Dedifferentiated amniotic fluid mesenchymal stem cell (primary cell): ENCODE results near the gene MLLT3.

Source experiments
- DNase-seq: peaks from one replicate; pipeline ENCODE4 v3.0.0-alpha.2; 2016; ENCODE audit errors: extremely low spot score

Gene MLLT3

DNA sequence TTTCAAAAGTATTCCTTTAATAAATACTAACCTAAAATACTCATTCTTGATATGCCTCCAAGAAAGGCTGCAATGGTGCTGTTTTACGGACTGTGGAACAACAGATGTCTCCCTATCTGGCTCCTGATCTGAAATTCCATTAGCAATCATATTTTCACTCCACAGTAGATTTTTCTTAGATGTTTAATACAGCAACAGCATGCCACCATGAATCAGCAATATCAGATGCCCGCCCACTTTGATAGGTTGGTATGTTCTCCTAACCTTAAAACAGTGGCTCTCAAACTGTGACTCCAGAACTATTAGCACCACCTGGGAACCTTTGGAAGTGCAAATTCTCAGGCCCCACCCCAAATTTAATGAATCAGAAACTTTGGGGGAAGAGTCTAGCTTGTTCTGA, 110.2 kb downstream of the MLLT3 start:
- DNase-seq, result peak; percentile 63

DNA sequence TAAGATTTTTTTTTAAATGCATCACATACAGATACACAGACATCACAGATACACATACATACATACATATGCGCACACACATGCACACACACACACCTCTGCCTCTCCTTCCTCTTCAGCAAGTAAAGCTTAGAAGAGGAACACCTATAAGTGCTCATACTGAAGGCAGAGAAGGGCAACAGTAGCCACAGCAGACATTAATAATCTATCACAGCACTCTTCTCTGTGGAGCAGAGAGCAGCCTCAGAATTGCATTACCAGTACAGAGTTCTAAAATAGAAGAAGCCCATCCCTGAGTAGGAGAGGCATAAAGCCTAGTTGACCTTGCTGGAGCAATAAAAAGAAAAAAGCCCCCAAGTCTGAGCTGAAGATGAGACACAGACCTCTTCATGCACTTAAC, 110.6 kb downstream of the MLLT3 start:
- DNase-seq, result no peak

DNA sequence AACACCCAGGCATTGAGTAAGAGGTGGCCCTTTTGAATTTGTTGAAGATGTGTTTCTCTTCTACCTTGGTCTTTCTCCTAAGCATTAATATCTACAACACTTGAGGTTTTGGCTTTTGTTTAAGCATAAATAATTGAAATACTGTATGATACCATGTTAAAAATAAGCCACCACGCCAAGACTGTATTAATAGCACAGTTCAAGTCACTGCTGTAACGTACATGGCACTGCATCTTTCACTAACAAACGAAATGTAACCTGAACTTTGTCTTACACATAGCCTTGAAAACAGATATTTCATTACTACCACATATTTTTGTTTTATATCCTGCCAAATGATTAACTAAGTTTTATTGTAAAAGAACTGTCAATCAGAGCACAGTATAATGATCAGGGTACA, 112.8 kb downstream of the MLLT3 start:
- DNase-seq, result no peak

DNA sequence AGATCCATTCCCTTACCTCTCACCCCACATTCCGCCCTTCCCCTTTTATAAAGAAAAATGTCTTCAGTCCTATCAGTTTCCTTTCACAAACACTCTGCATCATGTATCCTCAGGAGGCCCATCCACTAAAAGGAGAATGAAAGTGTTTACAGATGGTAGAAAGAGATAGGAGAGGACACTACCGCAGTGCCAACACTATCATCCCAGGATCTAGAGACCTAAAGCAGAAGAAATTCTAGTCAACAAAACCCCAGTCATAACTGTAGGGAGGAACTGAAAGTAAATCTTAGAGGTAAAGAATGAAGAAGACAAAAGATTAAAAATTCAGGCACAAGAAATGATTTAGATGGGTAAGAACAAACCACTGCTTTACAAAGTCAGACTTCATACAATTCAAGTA, 114.1 kb downstream of the MLLT3 start:
- no peak for DNase-seq

DNA sequence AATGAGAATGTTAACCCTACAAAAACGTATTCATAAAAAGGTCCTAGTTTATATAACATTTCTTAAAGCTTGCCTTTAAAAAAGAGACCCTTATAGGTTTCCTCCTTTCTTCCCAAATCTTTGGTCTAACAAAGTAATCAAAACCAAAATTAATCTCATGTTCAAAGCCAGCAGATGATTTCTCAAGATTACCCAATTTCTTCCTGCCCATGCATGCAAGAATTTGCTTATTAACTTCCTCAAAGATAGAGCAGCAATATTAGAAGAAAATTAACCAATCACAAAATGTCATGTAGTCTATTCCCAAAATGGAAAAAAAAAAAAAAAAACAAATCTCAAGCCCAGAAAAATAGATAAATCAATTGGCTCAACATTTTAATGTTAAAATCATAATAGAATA, 114.9 kb downstream of the MLLT3 start:
- DNase-seq, result no peak

DNA sequence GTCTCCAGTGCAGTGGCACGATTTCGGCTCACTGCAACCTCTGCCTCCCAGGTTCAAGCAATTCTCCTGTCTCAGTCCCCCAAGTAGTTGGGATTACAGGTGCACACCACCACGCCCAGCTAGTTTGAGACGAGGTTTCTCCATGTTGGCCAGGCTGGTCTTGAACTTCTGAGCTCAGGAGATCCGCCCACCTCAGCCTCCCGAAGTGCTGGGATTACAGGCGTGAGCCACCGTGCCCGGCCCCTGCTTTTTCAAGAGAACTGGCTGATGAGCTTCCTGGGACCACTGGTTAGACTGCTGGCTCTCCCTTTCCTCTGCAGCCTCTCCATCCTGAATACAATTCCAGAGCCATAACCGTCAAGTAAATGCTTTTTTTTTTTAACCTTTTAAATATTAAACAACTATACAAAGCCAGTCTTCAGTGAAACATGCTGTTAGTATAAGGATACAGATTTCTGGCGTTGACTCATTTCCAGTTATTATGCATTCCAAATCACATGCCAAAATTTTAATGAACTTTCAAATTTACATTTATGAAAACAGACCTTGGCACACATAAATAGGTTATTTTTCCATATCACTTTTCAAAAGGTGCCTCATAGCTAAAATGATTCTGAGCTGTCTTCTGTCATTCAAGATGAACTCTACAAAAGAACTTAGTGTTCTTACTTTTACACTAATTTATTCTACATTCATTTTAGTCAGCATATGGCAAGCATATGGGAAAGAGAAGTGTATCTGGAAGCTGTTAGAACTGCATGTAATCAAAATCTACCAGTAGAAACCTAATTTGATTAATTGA, 116.0 kb downstream of the MLLT3 start:
- no peak for DNase-seq

DNA sequence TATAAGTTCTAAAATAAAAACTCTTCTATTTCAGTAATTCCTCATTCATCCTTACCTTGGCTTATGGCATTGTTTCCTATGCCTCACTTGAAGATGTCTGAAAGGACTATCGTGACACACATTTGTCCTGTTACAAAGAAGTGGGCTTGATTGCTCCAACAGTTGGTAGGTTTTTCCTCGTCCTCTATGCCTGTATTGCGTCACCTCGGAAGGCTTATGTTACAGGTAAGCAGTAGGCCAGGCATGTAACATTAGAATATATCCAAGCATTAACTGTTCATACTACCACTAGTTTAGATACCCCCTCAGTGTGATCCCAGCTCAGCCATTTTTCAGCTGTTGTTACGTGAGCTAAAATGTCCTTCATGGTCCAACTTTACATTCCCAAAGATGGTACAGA, 116.7 kb downstream of the MLLT3 start:
- no peak for DNase-seq

DNA sequence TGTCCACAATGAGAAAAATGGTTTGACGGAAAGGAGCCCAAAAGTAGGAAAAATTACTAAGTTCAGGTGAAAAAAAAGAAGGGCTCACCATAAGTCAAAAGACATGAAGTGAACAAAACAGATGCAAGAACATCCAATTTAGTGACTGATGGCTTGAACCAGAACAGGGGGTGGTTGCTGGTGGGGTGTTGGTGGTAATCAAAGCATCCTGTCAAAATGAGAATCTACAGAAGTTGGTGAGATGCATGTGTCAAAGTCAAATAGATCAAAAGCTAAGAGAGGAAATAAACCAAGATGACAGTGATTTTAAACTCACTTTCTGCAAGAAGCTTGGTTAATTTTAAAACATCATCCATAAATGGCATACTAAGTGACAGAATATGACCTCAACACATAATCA, 117.4 kb downstream of the MLLT3 start:
- DNase-seq, result no peak

DNA sequence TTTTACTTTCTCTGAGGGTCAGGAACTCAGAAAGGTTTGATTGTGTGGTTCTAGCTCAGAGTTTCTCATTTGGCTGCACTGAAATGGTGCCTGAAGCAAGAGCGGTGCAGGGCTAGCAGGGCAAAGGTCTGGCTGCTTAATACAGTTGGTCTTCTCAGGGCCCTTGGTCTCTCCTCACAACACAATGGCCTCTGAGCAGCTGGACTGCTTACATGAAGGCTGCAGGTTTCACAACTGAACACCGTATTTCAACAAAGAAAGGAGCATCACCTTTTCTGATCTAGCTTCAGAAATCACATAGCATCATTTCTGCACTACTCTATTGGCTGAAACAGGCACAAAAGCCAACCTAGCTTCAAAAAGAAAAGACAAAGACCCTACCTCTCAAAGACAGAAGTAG, 122.2 kb downstream of the MLLT3 start:
- DNase-seq, result no peak

DNA sequence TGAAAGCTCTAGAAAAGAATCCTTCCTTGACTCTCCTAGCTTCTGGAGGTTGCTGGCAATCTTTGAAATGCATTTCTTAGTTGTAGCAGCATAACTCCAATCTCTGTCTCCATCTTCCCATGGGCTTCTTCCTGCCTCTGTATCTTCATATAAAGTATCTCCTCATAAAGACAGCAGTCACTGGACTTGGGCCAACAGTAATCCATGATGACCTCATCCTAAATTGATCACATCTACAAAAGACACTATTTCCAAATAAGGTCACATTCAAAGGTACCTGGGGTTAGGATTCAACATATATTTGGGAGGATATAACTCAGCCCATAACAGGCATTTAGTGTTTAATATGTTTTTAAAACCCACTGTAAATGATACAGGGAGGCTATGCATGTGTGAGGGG, 123.3 kb downstream of the MLLT3 start:
- DNase-seq, result no peak

DNA sequence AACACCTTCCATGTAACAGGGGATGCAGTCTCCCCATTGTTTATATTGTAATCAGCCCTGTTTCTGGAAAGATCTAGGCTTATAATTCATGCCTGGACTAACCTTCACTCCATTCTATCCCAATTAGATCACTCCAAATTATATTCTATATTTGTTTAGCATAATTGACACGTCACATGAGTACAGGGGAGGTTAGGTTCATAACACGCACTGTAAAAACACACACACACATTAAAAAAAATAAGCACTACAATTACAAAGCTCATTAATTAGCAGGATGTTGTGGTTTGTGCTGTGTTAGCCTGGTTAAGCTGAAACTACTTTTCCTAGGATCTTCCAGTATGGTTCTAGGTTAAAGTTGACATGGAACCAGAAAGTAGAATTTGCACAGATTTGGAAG, 126.0 kb downstream of the MLLT3 start:
- DNase-seq, result no peak

DNA sequence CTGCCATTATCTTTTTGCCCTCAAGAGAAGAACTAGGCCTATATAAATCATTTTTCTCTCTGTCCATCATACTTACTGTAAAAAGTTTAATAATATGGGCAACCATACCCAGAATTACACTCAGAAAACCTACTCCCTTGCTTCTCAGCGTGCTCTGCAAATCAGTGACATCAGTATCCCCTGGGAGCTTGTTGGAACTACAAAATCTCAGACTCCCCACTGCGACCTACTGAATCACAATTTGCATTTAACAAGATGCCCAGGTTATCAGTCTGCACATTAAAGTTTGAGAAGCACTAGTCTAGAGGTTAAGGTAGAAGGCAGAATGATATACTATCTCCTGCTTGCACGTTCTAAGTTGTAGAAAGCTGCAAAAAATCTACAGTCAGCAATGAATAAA, 127.2 kb downstream of the MLLT3 start:
- no peak for DNase-seq

DNA sequence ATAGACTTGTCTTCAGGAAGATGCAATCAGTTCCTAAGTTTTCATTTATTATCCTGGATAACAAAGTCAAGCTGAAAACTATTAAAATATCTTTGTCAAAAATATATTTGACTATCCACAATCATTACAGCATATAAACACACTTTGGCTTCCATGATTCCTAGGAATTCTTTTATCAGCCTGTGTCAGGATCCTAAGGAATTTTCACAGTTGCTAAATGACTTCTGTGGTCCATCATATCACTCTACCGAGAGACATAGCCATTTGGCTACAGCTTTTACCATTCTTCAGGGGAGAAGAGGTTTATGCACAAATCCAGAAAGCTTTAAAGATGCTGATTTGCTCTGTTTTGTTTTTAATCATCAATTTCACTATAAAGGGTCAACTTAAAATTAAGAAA, 128.3 kb downstream of the MLLT3 start:
- DNase-seq, result no peak

DNA sequence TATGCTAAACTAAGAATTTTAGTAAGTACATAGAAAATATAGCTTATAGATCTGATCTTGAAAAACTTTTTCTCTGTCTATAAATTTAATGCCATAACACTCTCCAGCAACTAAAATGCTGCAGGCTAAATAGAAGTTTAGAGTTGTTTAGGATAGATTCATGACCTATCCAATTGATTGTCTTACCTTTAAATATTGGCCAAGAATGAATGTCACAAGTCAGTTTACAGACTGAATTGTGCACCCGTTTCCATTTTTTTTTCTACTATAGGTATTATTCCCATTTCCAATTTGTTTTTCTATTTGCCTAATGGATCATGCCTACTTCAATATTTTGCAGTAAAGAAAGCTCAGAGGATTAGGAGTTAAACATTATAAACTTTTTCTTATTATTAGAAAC, 129.5 kb downstream of the MLLT3 start:
- no peak for DNase-seq

DNA sequence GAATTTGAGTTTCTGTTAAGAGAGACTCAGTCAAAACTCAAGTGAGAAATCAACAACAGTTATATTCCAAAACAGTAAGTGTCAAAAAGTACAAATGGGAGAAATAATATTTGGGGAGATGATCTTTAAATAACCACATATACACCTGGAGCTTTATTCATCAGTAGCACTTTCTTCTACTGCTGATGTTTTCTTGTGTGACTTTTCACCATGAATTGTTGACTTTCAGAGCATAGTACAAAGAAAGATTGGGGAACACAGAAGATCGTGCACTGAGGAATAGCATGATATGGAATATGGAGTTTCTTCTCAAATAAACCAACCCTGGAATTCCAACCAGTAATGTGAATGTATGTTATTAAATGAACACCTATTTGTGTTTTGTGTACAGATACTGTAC, 130.7 kb downstream of the MLLT3 start:
- no peak for DNase-seq

DNA sequence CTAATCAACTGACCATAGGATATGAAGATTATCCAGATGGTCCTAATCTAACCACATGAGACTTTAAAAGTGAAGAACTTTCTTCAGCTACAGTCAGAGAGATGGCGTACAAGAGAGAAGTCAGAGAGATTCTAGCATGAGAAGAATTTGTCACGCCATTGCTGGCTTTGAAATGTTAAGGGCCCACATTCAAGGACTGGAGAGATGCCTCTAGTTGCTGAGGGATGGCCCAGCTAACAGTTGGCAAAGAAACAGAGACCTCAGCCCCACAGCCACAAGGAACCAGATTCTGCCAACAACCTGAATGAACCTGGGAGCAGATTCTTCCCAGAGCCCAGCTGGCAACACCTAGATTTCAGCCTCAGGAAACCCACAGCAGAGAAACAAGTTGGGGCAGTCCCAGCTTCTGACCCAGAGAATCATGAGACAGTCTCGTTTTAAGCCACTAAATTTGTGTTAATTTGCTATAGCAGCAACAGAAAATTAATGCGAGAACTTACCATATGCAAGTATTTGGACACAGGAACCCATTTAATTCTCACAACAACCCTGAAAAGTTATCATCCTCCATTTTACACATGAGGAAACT, 132.0 kb downstream of the MLLT3 start:
- DNase-seq, result no peak

DNA sequence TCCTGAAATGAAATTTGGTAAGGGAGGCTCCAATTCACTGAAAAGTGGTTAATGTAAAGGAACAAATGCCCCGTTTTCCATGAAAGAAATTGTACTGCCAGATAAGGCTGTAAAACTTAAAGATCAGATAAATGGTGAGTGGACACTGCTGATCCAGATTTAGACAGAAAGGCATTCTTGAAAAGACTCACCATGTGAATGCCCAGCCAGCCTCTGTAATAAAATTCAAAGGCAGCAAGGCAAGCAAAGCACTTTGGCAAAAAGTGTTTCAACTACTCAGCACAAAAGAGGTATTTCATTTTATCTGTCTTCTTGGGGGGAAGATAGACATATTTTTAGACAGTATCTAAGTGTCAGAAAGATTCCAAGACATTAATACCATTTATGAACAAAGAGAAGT, 133.6 kb downstream of the MLLT3 start:
- DNase-seq, result no peak

DNA sequence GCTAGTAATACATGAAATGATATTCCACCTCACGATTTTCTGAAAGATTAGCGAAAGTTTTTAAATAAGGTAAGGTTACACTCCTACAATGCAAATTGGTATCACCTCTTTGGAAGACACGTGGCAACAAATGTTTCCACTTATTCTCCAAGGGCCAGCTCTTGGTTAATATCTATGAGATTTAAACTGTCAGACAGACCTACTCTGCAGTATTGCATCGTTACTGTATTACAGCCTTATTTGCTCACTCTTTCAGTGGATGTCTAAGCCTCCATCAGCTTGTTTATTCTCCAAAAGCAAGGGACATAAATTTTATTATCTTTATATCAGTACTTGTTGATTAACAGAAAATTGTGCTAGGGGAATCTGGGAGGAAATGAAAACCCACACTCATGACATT, 135.7 kb downstream of the MLLT3 start:
- no peak for DNase-seq

DNA sequence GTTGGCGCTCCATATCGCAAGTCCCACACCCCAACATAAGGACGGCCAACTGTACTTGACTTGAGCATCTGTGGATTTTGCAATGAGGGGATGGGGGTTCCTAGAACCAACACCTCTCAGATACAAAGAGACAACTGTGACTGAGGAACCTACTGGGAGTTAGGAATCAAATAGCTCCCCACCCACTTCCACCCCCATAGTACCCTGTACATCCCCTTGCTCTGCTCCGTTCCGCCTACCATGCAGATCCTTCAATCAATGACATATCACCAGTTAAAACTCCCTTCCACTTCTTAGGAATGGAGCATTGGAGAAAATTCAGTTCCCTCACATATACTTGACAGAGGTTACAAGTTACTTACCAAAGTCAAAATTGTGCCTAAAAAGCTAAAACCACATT, 140.9 kb downstream of the MLLT3 start:
- no peak for DNase-seq

DNA sequence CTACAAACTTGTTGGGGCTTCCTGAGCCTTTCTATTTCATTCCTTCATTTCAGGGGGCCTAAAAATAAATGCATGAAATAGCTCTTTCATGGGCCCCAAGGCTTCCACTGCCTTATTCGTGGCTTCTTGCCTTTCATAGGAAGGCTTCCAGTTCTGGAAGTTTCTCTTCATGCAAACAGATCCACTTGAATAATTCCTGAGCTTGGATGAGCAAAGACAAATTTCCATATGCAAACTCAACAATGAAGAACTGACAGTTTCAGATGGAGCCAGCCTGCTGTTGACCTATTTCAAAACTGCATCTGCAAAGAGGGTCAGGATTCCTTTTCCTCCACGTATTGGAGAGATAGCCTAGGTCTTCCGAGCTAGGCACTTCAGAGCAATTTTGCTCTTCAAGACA, 142.1 kb downstream of the MLLT3 start:
- no peak for DNase-seq

DNA sequence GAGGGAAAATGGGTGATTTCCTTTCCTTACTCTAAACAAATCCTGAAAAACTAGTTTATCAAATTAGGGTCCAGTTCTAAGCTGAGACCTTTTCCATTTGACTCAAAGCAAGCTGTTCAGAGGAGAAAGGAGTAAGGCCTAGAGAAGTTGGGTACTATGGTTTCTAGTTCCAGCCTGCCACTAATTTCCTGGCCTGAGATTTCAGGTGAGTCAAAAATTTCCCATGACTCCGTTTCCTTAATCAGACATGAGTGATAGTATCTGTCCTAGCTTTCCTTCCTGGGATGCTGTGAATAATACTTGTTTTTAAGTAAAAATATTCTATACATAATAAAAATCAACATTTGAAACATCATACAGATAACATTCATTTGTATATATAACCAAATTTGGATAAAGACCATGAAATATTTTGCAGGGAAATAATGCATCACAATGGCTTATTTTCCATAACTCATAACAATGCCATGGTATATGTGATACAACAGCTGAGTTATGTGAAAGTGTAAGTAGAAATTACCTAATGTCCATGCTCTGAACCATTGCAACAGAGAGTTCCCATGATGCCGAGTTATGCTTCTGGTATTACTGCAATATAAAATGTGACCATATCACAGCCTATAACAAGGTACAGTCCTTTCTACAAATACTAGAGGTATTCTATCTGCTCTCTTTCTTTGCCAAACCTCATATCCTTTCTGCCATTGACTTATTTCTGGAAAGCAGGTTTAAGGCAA, 142.7 kb downstream of the MLLT3 start:
- DNase-seq, result no peak

DNA sequence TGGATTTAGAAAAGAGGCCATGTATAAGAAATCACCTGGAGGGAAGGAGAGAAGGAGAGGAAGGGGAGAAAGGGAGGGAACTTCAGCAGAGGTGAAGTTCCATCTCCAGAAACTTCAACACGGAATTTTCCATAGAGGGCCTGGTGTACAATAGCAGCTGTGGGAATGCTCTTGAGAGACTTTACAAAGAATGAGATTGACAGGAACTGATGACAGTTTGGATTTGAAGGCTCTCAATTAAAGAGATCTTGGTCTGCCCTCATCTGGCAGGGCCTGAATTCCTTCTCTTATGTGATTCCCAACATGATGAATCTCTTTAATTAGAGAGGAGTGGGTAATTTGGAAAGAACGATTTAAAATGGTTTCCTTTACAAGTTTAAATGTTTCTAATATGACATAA, 143.5 kb downstream of the MLLT3 start:
- no peak for DNase-seq

DNA sequence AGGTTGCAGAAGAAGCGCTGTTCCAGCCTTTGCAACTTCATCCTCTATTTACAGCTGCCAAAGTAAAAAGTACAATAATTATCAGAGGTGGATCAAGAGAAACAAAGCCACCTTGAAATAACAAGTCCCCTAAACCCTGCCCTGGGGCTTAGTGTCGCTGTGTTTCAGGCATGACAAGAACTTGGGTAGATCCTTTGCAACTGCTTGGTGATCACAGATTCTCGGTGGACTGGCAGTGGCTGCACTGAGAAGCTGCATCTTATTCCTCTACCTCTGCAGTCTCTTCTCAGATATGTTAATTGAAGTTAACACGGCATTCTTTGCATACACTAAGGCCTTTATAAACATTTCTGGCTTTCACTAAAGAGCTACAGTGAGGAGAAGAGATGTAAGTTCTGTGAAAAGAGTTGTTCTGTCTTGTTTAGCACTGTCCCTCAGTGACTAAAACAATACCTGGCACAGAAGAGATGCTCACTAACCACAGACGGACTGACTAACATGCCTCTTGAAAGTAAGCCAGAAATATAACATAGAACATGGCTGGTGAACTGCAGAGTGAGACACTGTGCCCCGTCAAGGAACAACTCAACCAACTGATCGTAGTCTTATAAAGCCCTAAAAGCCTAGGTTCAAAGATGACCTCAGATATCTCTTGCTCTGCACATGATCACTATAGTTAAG, 144.2 kb downstream of the MLLT3 start:
- no peak for DNase-seq
